ENCODE measurements around the gene LHPP.

GRCh38 chr10:124535731-124536495 is 74.3 kb downstream of the LHPP start:
- TF ChIP-seq, protein P1, sequence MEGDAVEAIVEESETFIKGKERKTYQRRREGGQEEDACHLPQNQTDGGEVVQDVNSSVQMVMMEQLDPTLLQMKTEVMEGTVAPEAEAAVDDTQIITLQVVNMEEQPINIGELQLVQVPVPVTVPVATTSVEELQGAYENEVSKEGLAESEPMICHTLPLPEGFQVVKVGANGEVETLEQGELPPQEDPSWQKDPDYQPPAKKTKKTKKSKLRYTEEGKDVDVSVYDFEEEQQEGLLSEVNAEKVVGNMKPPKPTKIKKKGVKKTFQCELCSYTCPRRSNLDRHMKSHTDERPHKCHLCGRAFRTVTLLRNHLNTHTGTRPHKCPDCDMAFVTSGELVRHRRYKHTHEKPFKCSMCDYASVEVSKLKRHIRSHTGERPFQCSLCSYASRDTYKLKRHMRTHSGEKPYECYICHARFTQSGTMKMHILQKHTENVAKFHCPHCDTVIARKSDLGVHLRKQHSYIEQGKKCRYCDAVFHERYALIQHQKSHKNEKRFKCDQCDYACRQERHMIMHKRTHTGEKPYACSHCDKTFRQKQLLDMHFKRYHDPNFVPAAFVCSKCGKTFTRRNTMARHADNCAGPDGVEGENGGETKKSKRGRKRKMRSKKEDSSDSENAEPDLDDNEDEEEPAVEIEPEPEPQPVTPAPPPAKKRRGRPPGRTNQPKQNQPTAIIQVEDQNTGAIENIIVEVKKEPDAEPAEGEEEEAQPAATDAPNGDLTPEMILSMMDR (IDR thresholded peaks at IDR 0.05): no peak
- TF ChIP-seq POLR2A (IDR thresholded peaks at IDR 0.05): no peak

All from transverse colon (tissue), 3 donors.